Upper lobe of left lung (tissue), 6 donors: ENCODE measurements around the gene ME1. TPM values are rescaled to one million over a fixed set of nuclear protein-coding genes. Genes with fewer than 3 reads are reported as not detected.
A peak's percentile ranks its signal among the peaks of the same experiment; 100 is the strongest.

Experiments used
- ATAC-seq, 2 donors: fragments of 200-7000 bp; cut with Tn5 transposase; one replicate each; pipeline ENCODE4 v1.9.1; 2022; ENCODE audit warnings: mild to moderate bottlenecking in 2 of 2, moderate library complexity in 2 of 2; ENCODE audit not compliant: low FRiP score in 2 of 2
- DNase-seq, 2 donors: peaks; one replicate each; pipeline ENCODE4 v3.0.0-alpha.2; 2019 to 2020
- H3K27ac ChIP-seq, 4 donors: fragments of 200-600 bp; sonication (generic); one replicate each; pipeline ENCODE4 v1.5.1; 2016 to 2019
- H3K27me3 ChIP-seq, 4 donors: fragments of 200-600 bp; sonication (generic); one replicate each; pipeline ENCODE4 v1.5.1; 2017 to 2019
- H3K36me3 ChIP-seq, 4 donors: fragments of 200-600 bp; sonication (generic); one replicate each; pipeline ENCODE4 v1.5.1; 2016 to 2019
- H3K4me1 ChIP-seq, 4 donors: fragments of 200-600 bp; sonication (generic); one replicate each; pipeline ENCODE4 v1.5.1; 2018 to 2019
- H3K4me3 ChIP-seq, 4 donors: fragments of 200-600 bp; sonication (generic); one replicate each; pipeline ENCODE4 v1.5.1; 2017 to 2019; ENCODE audit warnings: mild to moderate bottlenecking in 2 of 4, moderate library complexity in 1 of 4
- H3K9me3 ChIP-seq, 4 donors: fragments of 200-600 bp; sonication (generic); one replicate each; pipeline ENCODE4 v1.5.1; 2018 to 2019
- EP300 ChIP-seq, 4 donors: sonication (generic); formaldehyde crosslinking; IDR thresholded peaks; one replicate each; pipeline ENCODE4 v1.5.1; 2017; ENCODE audit warnings: antibody characterized with exemption in 4 of 4, control low read depth in 2 of 4
- POLR2A ChIP-seq, 4 donors: fragments of 450-650 bp; IDR thresholded peaks; one replicate each; pipeline ENCODE4 v1.5.1; 2016 to 2017; ENCODE audit warnings: antibody characterized with exemption in 4 of 4, mild to moderate bottlenecking in 2 of 4
- POLR2AphosphoS5 ChIP-seq, 2 donors: sonication (generic); formaldehyde crosslinking; IDR thresholded peaks; one replicate each; pipeline ENCODE4 v1.5.1; 2017; ENCODE audit warnings: antibody characterized with exemption in 2 of 2
- WGBS, 2 donors: methylation state at CpG; one replicate each; pipeline ENCODE4 v1.1.5; 2017 to 2018; 5-methylcytosine and 5-hydroxymethylcytosine counted together
- total RNA-seq, 6 donors: library from RNA; depleted of rRNA in 4 of 6; stranded (reverse); fragments of >200 nt in 4 of 6; gene quantifications; one replicate each; pipeline versions ENCODE4 v1.1.0 to v1.2.1, GENCODE V29; 2016 to 2021
- TF ChIP-seq, protein P1 (sequence below), 6 experiments: fragments of 450-650 bp in 4 of 6; fragments of 200-600 bp in 2 of 6; sonication (generic) in 2 of 6; IDR thresholded peaks; one replicate each; pipeline ENCODE4 v1.5.1; 2016 to 2019; ENCODE audit warnings: antibody characterized with exemption in 6 of 6
- donor health status: DM: no; HTN: no; CAD: no; lungs with moderate emphysema.
- donor health status: DM: no; HTN: yes; CAD: no; lungs with severe emphysema.

ME1 gene
- total RNA-seq, 6 donors from 2014 or later, result 12.0 to 16.8 (median 14.0) TPM

DNA sequence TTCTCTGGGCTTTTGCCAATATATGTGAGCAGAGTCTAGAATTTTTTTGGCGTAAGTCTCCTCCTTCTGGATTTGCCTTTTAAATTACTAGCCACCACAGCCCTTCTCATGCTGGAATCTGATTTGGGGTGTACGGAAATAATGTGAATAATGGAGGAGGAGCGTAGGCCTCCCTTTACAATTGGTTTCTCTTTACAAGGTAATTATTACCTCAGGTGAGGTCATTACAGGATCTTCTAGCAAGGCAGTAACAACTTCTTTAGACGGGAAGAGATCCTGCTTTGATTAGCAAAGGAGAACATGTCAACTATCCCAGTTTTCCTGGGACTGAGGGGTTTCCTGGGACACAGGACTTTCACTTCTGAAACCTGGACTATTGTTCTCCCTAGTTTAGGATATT, 228.8 kb downstream of the ME1 start:
- no peak overlapping the region for H3K27ac ChIP-seq
- no peaks in the 10 kb centered on the region for H3K9me3 ChIP-seq
- no peak overlapping the region for H3K4me3 ChIP-seq
- ATAC-seq, result no peak
- no peaks in the 10 kb centered on the region for H3K4me1 ChIP-seq
- 75 to 84% methylated on average over 4 of the region's 4 CpGs for WGBS, 2 donors
- TF ChIP-seq POLR2A (IDR thresholded peaks at IDR 0.05) (no peak), POLR2AphosphoS5 (IDR thresholded peaks at IDR 0.05) (no peak), EP300 (IDR thresholded peaks at IDR 0.05) (no peak)
- TF ChIP-seq, protein P1, sequence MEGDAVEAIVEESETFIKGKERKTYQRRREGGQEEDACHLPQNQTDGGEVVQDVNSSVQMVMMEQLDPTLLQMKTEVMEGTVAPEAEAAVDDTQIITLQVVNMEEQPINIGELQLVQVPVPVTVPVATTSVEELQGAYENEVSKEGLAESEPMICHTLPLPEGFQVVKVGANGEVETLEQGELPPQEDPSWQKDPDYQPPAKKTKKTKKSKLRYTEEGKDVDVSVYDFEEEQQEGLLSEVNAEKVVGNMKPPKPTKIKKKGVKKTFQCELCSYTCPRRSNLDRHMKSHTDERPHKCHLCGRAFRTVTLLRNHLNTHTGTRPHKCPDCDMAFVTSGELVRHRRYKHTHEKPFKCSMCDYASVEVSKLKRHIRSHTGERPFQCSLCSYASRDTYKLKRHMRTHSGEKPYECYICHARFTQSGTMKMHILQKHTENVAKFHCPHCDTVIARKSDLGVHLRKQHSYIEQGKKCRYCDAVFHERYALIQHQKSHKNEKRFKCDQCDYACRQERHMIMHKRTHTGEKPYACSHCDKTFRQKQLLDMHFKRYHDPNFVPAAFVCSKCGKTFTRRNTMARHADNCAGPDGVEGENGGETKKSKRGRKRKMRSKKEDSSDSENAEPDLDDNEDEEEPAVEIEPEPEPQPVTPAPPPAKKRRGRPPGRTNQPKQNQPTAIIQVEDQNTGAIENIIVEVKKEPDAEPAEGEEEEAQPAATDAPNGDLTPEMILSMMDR (IDR thresholded peaks at IDR 0.05), result no peak
- no peaks in the 10 kb centered on the region for H3K36me3 ChIP-seq
- no peaks in the 10 kb centered on the region for H3K27me3 ChIP-seq
- DNase-seq, result no peak

DNA sequence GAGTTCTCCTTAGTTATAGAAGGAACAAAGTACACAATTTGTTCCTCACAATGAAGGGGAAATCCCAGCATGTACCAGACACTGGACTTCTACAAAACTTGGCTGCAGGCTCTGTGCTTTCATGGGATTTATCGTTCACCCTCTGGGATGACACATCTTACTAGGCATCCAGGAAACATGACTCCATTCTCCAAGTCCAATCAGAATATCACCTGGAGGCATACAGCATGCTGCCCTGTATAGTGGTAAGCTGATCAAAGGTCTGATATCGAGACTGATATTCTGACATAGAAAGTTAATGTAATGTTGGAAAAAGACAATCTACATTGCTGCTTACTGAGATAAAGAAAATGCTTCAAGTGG, 231.0 kb downstream of the ME1 start:
- H3K36me3 ChIP-seq, result no peaks in the 10 kb centered on the region
- ATAC-seq, result peak in 1 of 2 donors; percentile 26
- 77 to 79% methylated on average over 2 of the region's 2 CpGs for WGBS, 2 donors
- H3K4me3 ChIP-seq, result no peak overlapping the region
- DNase-seq, result no peak
- TF ChIP-seq POLR2AphosphoS5 (IDR thresholded peaks at IDR 0.05), result no peak
- TF ChIP-seq EP300 (IDR thresholded peaks at IDR 0.05), result no peak
- TF ChIP-seq POLR2A (IDR thresholded peaks at IDR 0.05), result no peak
- TF ChIP-seq, protein P1 (IDR thresholded peaks at IDR 0.05), result no peak
- H3K9me3 ChIP-seq, result no peaks in the 10 kb centered on the region
- no peak overlapping the region for H3K27ac ChIP-seq
- H3K4me1 ChIP-seq, result peaks cover 0 to 4% (median under 1%) of the 10 kb centered on the region in 4 donors
- H3K27me3 ChIP-seq, result no peaks in the 10 kb centered on the region

DNA sequence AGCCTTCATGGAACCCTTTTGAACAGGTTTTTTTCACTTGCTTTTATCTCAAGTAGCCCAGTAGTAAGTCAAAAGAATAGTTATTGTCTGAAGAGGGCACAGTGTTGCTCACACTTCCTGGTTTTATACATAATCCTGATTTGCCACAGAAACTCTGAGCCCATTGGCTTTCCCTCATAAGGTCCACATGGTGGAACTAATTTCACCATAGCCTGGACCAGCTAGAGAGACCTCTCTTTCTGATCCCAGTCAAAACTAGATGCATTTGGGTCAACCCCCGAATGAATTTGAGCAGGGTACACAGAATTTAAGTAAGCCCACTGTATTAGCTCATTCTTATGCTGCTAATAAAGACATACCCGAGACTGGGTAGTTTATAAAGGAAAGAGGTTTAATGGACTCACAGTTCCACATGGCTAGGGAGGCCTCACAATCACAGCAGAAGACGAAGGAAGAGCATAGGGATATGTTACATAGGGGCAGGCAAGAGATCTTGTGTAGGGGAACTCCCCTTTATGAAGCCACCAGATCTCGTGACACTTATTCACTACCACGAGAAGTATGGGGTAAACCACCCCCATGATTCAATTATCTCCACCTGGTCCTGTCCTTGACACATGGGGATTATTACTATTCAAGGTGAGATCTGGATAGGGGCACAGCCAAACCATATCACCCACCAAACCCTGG, 231.5 kb downstream of the ME1 start:
- no peaks in the 10 kb centered on the region for H3K36me3 ChIP-seq
- ATAC-seq (peak in 1 of 2 donors; percentile 12), DNase-seq (no peak)
- WGBS, 2 donors, result 92 to 95% methylated on average over 5 of the region's 5 CpGs
- H3K4me3 ChIP-seq, result no peak overlapping the region
- H3K4me1 ChIP-seq, result peaks cover 4 to 9% (median 6%) of the 10 kb centered on the region in 4 donors
- TF ChIP-seq POLR2AphosphoS5 (IDR thresholded peaks at IDR 0.05) (no peak), POLR2A (IDR thresholded peaks at IDR 0.05) (no peak), EP300 (IDR thresholded peaks at IDR 0.05) (no peak)
- TF ChIP-seq, protein P1 (IDR thresholded peaks at IDR 0.05), result no peak
- no peaks in the 10 kb centered on the region for H3K27me3 ChIP-seq
- no peak overlapping the region for H3K27ac ChIP-seq
- H3K9me3 ChIP-seq, result no peaks in the 10 kb centered on the region

DNA sequence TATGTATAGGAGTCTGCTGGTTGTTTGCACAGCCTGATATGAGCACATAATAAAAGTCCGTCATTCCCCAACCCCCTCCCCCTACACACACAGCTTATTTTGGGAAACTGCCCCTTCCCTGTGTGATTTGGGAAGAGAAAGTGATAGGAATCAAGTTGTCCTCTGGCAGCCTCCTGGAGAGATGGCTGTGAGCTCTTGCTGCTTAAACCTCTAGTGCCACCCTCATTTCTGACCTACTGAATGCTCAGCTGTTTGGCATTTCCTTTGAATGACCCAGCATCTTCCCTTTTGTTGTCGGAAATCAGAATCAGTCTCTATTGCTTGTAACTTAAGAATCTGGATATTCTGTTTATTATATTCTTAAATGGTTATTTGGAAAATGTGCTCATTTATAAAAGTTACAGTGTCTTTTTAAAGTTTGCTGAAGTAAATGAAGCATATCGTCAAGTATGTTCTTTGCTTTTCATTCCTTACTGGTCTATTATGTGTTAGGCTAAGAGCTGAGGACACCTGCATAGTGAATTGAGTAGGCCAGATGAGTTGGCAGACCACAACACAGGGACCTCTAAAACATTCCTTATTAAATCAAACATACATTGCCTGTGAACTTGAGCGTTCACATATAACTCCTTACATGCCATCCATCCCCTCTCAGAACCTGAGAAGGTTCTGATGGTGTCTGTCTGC, 232.2 kb downstream of the ME1 start:
- ATAC-seq, result no peak
- H3K4me1 ChIP-seq, result peaks cover 8 to 14% (median 9%) of the 10 kb centered on the region in 4 donors
- H3K36me3 ChIP-seq, result no peaks in the 10 kb centered on the region
- TF ChIP-seq POLR2A (IDR thresholded peaks at IDR 0.05) (no peak), EP300 (IDR thresholded peaks at IDR 0.05) (no peak), POLR2AphosphoS5 (IDR thresholded peaks at IDR 0.05) (no peak)
- TF ChIP-seq, protein P1 (IDR thresholded peaks at IDR 0.05), result no peak
- 90% methylated on average over 4 of the region's 4 CpGs for WGBS, 2 donors
- no peak for DNase-seq
- H3K27ac ChIP-seq, result no peak overlapping the region
- H3K27me3 ChIP-seq, result no peaks in the 10 kb centered on the region
- H3K4me3 ChIP-seq, result no peak overlapping the region
- no peaks in the 10 kb centered on the region for H3K9me3 ChIP-seq
